Nucleus accumbens (tissue), 56 donors: ENCODE data around the gene AHCY.
A peak's percentile ranks its signal among the peaks of the same experiment; 100 is the strongest.
"Not testable (repeated sequence)": the region's sequence is repeated elsewhere in the genome, so short reads cannot be mapped to it uniquely, and the experiment has no call there.

Experiments used
- DNase-seq, 56 donors: peaks; one replicate each; lab custom pipeline; 2025; lab: John Stamatoyannopoulos, UW

The AHCY gene

DNA sequence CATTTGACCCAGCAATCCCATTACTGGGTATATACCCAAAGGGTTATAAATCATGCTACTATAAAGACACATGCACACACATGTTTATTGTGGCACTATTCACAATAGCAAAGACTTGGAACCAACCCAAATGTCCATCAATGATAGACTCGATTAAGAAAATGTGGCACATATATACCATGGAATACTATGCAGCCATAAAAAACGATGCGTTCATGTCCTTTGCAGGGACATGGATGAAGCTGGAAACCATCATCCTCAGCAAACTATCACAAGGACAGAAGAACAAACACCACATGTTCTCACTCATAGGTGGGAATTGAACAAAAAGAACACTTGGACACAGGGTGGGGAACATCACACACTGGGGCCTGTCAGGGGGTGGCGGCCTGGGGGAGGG lies 25.1 kb upstream of the AHCY start:
- DNase-seq: not testable (repeated sequence)

DNA sequence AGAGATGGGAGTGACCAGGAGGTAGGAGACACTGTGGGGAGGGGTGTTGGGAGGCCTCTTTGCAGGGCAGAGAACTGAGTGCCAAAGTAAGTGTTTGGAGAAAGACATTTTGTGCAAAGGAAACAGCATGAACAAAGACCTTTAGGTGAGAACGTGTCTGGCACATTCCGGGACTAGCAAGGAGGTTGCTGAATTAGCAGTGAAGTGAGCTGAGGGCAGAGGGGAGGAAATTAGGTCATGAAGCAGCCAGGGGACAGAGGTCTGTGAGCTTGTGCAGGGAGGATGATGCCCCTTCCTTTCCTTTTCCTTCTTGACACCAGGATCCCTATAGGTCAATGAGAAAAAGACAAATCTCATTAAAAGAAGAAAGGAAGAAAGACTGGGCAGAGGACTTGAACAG lies 21.4 kb upstream of the AHCY start:
- no peak for DNase-seq

DNA sequence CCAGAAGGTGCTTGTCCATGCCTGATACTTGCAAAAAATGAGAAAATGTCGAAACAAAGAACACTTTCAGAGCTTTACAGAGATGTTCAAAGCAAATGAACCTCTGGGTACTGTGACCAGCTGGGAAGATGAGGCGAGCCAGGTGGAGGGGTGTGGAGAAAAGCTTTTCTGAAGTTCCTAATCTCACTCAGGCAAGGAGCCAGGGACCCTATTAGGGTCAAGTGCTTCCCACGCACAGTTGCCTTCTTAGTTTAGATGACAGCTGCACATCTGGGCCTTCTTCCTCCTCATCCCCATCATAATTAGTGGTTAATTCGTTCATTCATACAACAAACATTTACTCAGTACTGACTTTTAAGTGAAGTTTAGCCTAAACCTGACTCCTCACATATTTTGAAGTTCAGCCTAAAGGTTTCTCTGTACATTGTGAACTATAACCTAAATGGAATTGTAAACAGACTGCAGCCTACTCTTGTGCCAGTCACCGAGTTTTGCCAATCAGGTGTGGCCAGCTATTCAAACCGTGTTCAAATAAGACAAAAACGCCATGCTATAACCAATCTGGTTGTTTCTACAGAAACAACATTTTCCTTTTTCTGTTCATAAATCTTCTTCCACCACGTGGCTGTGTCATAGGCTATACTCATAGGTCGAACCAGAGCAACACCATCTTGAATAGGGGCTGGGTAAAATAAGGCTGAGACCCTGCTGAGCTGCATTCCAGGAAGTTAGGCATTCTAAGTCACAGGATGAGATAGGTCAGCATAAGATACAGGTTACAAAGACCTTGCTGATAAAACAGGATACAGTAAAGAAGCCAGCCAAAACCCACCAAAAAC lies 19.3 kb upstream of the AHCY start:
- no peak for DNase-seq

DNA sequence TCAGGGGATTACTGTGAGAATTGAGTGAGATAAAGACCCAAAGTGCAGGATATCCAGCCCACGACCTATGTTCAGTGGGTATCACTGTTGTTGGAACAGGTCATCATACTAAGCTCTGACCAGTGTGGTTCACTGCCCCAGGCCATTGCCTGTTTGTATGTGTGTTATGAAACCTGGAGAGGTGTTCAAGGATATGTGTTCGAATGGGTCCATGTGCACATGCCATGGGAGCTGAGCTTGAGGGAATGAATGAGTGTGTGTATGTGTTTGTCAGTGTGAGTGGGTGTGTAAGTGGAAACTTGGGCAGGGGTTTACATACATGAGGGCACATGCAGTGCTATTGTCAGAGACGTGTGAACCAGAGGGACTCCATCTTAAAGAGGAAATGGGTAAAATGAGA lies 17.7 kb upstream of the AHCY start:
- DNase-seq: no peak

DNA sequence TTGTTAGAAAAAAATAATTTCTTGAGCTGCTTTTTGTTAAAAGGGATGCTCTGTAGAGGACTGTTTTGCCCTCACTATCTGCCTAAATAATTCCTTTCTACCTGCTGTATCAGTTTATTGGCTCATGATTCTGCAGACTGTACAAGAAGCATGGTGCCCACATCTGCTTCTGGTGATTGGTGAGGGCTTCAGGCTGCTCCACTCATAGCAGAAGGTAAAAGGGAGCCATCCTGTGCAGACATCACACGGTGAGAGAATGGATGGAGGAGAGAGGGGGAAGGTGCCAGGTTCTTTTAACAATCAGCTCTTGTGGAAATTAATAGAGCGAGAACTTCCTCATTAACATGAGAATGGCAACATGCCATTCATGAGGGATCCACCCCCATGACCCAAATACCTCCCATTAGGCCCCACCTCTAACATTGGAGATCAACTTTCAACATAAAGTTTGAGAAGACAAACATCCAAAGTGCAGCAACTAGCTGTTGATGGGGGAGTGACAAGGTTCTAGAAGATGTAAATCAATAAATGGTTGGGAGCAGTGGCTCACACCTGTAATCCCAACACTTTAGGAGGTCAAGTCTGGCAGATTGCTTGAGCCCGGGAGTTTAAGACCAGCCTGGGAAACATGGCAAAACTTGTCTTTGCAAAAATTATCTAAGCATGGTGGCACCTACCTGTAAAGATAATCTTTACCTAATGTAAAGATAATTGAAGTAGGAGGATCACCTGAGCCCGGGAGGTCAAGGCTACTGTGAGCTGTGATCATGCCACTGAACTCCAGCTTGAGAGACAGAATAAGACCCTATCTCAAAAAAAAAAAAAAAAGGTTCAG lies 15.7 kb upstream of the AHCY start:
- DNase-seq: no peak

DNA sequence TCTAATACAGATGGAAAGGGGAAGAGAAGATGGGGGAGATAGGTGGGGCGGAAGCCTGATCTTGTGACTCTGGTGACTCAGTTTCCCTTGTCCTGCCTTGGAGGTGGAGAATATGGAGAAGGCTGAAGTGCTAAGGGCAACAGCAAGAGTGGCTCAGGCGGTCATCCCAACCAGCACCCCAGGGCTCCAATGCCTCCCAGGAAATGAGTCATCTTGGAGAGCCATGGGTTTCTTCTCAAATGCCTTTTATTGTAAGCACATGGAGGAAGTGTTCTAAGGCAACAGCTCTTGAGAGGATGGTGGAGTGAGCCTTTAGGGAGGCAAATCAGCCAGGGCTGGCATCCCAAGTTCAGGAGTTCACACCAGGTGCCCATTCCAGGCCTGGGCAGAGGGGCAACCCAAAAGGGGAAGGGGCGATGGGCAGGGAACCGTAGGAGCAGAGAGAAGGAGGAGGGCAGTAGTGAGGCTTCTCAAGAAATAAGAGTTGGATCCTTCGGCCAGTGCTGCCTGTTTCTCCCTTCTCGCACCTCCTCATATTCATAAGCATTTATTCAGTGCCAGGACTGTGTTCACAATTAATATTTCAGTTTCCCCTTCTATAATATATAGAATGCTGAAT lies 13.2 kb upstream of the AHCY start:
- DNase-seq: no peak

DNA sequence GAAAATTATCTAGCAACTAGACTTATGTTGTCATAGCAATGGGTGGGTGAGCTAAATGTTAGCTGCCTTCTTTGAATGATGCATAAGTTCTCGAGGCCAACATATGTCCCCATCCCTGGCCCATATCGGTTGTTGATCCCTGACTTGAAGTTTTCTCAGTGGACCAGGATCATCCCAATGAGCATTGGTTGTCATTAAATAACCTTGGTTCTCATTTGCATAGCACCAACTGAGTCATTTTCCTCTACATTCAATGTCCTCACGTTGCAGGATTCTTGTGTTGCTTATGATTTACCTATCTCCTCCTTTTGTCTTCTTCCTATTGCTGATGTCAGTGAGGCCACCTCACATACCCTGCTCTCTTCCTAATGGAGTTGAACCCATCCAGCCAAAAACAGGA lies 12.1 kb upstream of the AHCY start:
- DNase-seq: no peak

DNA sequence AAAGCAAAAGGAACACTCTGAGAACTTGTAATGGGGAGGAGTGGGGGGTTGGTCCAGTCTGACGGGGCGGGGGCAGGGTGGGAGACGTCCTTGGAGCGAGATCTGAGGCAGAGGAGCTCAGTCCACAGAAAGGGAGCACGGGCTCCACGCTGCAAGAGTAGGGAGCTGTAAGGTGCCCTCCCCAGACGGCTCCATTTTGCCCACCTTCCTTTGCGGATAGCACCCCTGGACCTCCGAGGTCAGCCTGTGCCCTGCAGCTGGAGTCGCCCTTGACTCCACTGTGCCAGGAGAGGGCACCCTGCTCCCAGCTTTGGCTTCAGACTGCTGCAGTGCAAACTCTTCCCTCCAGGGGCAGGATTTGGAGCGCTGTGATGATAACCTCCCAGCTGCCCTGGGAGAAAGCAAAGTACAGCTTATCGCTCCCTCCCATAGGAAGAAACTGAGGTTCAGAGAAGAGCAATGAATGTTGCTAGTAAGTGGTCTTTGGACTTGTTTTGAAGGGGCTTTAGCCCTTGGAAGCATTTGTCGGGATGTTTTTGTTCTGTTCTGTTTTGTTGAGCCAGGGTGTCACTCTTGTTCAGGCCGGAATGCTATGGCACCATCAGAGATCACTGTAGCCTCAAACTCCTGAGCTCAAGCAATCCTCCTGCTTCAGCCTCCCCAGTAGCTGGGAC lies 9.5 kb upstream of the AHCY start:
- peak in 55 of 56 donors; percentile 18 to 92 (median 80) for DNase-seq

DNA sequence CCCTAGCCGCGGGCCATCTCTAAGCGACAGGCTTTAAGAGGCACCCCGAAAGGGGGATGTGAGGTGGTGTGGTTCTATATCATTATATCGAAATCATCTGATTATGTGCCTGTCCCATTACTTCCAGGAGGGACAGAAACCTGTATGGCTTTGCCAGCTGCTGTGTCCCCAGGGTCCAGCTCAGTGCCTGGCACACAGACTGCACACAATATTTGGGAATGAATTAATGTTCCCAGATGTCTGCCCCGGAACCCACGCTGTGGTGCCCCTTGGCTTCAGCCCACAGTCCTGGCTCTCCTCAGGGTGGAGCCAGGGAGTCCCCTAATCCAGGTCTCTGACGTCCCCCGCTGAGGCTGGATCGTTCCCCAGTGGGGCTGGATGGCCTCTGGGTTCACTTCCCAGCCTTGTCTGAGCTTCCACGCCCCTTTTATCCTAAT lies 8.9 kb upstream of the AHCY start:
- peak in 1 of 56 donors; percentile 11 for DNase-seq

DNA sequence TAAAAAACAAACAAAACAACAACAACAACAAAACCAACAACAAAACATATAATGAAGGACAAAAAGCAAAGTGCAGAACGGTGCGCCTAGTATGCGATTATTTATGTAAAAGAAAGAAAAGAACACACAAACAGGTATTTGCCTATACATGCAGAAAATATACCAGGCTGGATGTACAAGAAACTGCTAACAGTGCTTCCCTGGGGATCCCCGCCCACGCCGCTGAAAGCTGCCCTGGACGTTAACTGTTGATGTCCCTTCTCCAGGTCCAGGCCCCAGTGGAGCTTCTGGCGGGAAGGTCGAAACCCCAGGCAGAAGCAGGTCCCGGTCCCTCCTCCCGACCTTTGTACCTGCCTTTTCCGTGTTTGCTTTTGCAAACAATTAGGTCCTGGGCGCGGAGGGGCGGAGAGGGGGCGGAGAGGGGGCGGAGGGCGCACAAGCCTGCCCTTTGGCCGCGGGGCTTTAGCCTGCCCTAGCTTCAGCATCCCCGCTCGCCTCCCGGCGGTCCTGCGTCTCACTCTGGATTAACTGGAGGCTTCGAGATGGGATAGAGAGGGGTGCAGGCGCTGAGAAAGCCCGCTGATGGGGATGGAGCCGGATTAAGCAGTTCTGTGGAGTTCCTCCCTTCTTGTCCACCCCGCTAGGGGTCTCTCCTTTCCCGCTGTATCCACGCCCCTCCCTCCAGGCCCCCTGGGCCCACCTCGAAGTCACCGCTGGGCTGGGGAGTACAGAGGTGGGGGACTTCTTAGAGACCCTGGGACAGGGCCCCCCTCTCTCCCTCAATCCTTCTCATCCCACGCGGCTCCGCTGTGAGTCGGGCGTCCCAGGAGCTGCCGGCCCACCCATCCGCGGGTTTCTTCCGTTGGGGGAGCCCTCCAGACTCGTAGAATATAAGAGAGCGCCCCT lies 8.2 kb upstream of the AHCY start:
- DNase-seq: peak in 12 of 56 donors; percentile 3 to 30 (median 19)

DNA sequence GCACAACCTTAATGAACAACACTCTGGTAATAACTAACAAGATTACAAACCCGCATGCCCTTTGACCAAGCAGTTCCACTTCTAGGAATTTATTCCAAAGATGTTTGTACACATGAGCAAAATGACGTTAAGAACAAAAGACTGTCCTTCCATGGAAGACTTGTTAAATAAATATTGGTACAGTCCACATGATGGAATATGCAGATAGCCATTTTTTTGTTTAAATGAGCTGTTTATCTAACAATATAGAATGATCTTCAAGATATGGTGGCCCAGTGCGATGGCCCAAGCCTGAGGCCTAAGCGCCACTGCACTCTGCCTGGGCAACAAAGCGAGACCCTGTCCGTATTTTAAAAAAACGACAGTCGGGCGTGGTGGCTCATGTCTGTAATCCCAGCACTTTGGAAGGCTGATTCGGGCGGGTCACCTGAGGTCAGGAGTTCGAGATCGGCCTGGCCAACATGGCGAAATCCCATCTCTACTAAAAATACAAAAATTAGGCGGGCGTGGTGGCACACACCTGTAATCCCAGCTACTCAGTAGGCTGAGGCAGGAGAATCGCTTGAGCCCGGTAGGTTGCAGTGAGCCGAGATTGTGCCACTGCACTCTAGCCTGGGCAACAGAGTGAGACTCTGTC lies 7.4 kb upstream of the AHCY start:
- no peak for DNase-seq

DNA sequence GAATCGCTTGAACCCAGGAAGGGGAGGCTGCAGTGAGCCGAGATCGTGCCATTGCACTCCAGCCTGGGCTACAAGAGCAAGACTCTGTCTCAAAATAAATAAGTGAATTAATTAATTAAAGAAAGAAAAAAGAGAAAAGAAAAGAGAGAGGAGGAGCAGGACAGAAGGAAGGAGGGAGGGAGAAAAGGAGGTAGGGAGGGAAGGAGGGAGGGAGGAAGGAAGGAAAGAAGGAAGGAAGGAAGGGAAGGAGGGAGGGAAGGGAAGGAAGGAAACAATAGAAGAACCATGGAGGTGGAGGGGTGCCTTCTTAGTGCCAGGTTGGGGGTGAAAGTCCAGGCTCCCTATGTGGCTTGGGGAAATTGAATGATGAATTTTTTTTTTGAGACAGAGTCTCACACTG lies 6.5 kb upstream of the AHCY start:
- DNase-seq: no peak

DNA sequence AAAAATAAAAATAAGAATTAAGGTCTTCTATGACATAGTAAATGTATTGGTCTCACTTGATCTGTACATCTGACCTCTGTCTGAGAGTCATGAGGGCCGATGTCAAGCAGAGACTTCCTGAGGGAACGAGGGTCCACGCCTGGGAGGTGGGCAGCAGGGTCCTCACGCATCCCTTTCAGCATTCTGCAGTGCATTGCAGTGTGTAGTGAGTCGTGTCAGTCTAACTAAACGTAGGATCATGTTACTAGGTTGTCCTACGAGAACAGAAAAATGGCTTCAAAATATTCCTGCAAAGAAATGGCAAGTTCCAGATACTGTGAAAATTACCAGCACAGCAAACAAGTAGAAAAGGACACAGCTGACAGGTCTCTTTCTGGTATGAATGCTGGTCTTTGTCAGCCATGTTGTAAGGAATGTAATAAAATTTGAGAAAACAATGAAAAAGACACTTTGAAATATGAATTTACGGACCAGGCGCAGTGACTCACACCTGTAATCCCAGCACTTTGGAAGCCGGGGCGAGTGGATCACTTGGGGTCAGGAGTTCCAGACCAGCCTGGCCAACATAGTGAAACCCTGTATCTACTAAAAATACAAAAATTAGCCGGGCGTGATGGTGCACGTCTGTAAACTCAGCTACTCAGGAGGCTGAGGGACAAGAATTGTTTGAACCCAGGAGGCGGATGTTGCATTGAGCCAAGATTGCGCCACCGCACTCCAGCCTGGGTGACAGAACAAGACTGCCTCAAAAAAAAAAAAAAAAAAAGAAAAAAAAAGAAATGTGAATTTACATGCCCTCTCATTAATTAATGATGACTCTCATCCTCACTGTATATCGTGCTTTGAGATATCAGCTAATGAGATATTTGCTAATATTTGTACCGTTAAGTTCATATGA lies 2.4 kb upstream of the AHCY start:
- DNase-seq: no peak

DNA sequence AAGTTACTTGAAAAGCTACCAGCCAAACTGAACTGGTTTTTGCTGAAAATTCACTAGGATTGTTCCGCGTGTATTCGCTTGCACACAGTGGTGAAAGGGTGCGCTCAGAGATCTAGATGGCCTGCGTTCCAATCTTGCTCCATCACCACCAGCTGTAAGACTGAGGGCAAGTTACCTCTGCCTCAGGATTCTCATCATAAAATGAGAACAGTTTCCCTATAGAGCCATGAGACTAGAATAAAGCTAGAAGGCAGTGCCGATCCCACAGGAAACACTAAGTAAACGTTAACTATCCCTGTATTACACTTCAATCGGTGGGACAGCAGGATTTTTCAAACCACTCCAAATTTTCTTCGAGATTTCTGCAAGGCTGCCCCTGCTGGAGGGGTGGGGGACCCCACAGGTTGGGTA lies 838 bp downstream of the AHCY start:
- no peak for DNase-seq

DNA sequence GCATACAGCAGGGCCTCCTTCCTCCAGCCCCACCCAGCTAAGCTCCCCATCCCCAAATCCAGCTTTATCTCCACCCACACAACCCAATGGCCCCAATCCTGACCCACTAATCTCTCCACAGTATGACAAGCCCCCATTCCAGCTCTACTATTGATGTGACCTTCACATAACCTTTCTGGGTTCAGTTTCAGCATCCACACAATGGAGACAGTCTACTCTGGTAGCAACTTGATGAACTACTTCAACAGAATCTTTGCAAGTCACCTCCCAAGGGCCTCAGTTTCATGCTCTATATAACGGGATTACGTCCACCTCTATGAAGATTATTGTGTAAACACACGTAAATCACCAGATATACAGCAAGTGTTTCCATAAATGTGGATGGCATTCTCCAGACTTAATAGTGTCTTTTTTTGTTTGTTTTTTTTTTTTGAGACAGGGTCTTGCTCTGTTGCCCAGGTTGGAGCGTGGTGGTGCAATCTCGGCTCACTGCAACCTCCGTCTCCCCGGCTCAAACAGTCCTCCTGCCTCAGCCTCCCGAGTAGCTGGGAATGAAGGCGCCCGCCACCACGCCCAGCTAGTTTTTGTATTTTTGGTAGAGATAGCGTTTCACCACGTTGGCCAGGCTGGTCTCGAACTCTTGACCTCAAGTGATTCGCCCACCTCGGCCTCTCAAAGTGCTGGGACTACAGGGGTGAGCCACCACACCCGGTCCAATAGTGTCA lies 1.4 kb downstream of the AHCY start:
- DNase-seq: no peak

DNA sequence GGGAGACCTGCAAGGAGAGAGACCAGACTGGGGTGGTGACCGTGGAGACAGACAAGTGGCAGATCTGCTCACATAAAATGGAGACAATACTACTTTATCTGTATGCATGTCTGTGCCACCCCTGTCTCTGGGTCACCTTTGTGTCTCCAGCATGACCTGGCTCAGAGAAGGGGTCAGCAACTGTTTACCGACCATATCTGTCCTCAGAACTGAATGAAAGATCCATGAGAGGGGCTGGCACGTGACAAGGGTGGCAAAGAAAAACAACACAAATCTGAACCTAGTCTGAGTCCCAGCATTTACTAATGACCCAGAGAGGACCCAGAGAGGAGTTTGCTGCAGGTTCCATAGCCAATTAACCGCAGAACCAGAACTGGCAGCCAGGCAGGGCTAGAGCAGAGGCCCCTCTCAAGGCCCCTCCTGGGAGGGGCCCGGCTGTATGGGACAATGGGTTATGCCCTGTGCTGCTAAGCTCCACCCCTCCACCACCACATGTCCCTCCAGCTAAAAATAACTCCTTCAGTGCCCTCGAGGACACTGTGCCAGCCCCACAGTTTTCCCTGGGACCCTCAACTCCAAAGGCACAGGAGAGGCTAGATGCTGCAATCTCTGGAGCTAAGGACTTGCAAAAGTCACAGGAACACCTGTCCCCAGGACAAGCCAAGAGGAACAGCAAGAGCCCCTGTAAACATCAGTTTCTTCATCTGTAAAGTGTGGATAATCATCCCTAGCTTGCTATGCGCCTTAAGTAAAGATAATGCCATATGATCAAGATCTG lies 2.2 kb downstream of the AHCY start:
- peak in 1 of 56 donors; percentile 3 for DNase-seq
